ENCODE data around the gene PLPPR1. TPM values are rescaled to one million over a fixed set of nuclear protein-coding genes. Genes with fewer than 3 reads are reported as not detected.

Gene PLPPR1
- total RNA-seq, 6 experiments from 2014 or later, result not detected

- H3K36me3 Mint-ChIP-seq (ENCODE audit: low read depth), result no peaks in the 10 kb centered on the region
- peaks cover 14% of the 10 kb centered on the region for H3K27me3 Mint-ChIP-seq (ENCODE audit: insufficient read depth)
These were observed 286.6 kb downstream of the PLPPR1 start for GRCh38 chr9:101315112-101315450.

GRCh38 chr9:101317735-101318134 lies 289.2 kb downstream of the PLPPR1 start:
- Mint-ChIP-seq H3K4me3 (no peak overlapping the region), H3K4me1 (ENCODE audit: low read depth) (no peaks in the 10 kb centered on the region), H3K9me3 (no peaks in the 10 kb centered on the region), H3K27ac (no peak overlapping the region), H3K36me3 (ENCODE audit: low read depth) (no peaks in the 10 kb centered on the region), H3K27me3 (ENCODE audit: insufficient read depth) (peaks cover 12% of the 10 kb centered on the region)
- DNase-seq, result no peak
- no peak for TF ChIP-seq CTCF (IDR thresholded peaks at IDR 0.05)

More at GRCh38 chr9:101315112-101315450, 286.6 kb downstream of the PLPPR1 start:
- no peak overlapping the region for H3K27ac Mint-ChIP-seq
- no peak for DNase-seq
- H3K9me3 Mint-ChIP-seq, result no peaks in the 10 kb centered on the region
- H3K4me3 Mint-ChIP-seq, result no peak overlapping the region
- no peaks in the 10 kb centered on the region for H3K4me1 Mint-ChIP-seq (ENCODE audit: low read depth)
- TF ChIP-seq CTCF (IDR thresholded peaks at IDR 0.05), result no peak

- Mint-ChIP-seq H3K9me3 (peaks cover 5% of the 10 kb centered on the region; the same call in 1 of the 2 replicates), H3K4me1 (ENCODE audit: low read depth) (no peaks in the 10 kb centered on the region), H3K4me3 (no peak overlapping the region), H3K36me3 (ENCODE audit: low read depth) (no peaks in the 10 kb centered on the region), H3K27me3 (ENCODE audit: insufficient read depth) (peaks cover 8% of the 10 kb centered on the region), H3K27ac (no peak overlapping the region)
- TF ChIP-seq CTCF (IDR thresholded peaks at IDR 0.05), result no peak
- no peak for DNase-seq
These were observed 294.6 kb downstream of the PLPPR1 start for GRCh38 chr9:101323129-101323528.

DNA sequence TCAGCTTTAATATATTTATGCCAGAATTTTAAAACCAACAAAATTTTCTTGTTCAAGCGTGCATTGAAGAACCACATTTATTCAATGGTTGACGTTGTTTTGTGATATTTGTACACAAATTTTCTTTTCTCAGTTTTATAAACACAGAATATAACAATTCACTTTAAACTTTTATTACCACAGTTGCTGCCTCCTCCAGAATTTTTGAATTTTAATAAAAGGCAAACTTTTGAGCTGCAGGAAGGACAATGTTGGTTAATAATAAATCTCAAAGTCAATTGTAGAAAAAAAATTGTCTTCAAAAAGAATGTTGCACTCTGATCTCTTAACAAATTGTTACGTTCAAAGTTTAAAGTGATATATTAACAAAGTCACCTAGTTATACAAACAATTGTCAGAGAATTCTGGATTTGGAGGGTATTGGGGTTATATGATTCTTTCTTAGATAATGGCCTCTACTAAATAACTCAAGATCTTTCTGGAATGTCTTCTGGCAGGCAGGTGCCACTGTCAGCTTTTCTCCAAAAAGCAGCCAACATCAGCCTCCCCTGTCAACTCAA lies 295.8 kb downstream of the PLPPR1 start:
- Mint-ChIP-seq H3K4me3 (no peak overlapping the region), H3K9me3 (peaks cover 5% of the 10 kb centered on the region; the same call in 1 of the 2 replicates), H3K27ac (no peak overlapping the region), H3K4me1 (ENCODE audit: low read depth) (no peaks in the 10 kb centered on the region), H3K36me3 (ENCODE audit: low read depth) (no peaks in the 10 kb centered on the region), H3K27me3 (ENCODE audit: insufficient read depth) (peaks cover 5% of the 10 kb centered on the region)
- no peak for TF ChIP-seq CTCF (IDR thresholded peaks at IDR 0.05)
- no peak for DNase-seq

DNA sequence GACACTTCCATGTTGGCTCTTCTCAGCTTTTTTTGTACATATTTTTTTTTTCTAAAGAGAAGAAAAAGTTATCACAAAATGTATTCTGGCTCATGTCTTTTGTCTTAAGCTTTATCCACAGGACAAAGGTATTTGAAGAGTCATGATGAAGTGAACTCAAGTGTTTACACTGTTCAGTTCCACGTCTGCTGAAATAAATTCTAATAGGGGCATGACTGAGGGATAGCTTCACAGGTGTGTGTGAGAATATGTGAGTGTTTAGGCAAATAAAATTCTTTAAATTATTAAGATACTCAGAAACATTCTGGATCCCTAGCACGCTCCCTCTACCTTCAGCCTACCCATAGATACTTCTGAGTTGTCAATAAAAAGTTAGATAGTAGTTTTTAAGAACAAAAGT lies 296.5 kb downstream of the PLPPR1 start:
- H3K27ac Mint-ChIP-seq, result no peak overlapping the region
- DNase-seq, result no peak
- H3K9me3 Mint-ChIP-seq, result peaks cover 5% of the 10 kb centered on the region; the same call in 1 of the 2 replicates
- no peaks in the 10 kb centered on the region for H3K36me3 Mint-ChIP-seq (ENCODE audit: low read depth)
- H3K4me3 Mint-ChIP-seq, result no peak overlapping the region
- H3K4me1 Mint-ChIP-seq (ENCODE audit: low read depth), result no peaks in the 10 kb centered on the region
- H3K27me3 Mint-ChIP-seq (ENCODE audit: insufficient read depth), result peaks cover 5% of the 10 kb centered on the region
- no peak for TF ChIP-seq CTCF (IDR thresholded peaks at IDR 0.05)

DNA sequence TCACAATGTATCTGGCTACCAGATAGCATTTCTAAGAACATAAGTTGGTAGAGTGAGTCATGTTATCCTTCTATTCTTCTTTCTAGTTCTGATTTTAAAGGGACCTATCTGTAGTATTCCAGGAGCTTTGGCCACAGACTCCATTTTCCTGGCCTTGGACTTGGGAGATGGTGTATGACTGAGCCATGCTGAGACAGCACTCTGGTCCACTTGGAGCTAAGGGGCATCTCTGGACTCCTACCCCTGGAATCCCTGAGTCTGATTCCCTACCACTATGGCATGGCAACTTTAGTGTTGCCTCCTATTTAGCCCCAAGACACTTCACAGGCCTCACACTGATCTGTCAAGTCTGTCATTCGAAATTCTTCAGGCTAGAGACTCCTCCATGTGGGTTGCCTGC lies 297.5 kb downstream of the PLPPR1 start:
- H3K4me1 Mint-ChIP-seq (ENCODE audit: low read depth), result no peaks in the 10 kb centered on the region
- no peak for DNase-seq
- H3K9me3 Mint-ChIP-seq, result peaks cover 5% of the 10 kb centered on the region; the same call in 1 of the 2 replicates
- H3K27ac Mint-ChIP-seq, result no peak overlapping the region
- H3K27me3 Mint-ChIP-seq (ENCODE audit: insufficient read depth), result peaks cover 5% of the 10 kb centered on the region
- H3K36me3 Mint-ChIP-seq (ENCODE audit: low read depth), result no peaks in the 10 kb centered on the region
- H3K4me3 Mint-ChIP-seq, result no peak overlapping the region
- no peak for TF ChIP-seq CTCF (IDR thresholded peaks at IDR 0.05)

Data from HFFc6 (cell line).